ENCODE data around the gene PPA2.
"Not testable (repeated sequence)": the region's sequence is repeated elsewhere in the genome, so short reads cannot be mapped to it uniquely, and the experiment has no call there.

Gene PPA2

GRCh38 chr4:105458001-105458400, 15.9 kb downstream of the PPA2 start:
- no peak for DNase-seq

- DNase-seq: no peak
Observed at GRCh38 chr4:105455998-105456397, 17.9 kb downstream of the PPA2 start.

- DNase-seq: no peak
Observed at GRCh38 chr4:105455182-105455581, 18.7 kb downstream of the PPA2 start.

- no peak for DNase-seq
Observed at GRCh38 chr4:105453550-105454205, 20.2 kb downstream of the PPA2 start.

- DNase-seq: no peak
Observed at GRCh38 chr4:105451346-105451745, 22.5 kb downstream of the PPA2 start.

- DNase-seq: no peak
Observed at GRCh38 chr4:105440890-105441289, 33.0 kb downstream of the PPA2 start.

GRCh38 chr4:105437637-105438036, 36.2 kb downstream of the PPA2 start:
- no peak for DNase-seq

- no peak for DNase-seq
Observed at GRCh38 chr4:105436414-105436813, 37.4 kb downstream of the PPA2 start.

GRCh38 chr4:105434940-105435339, 38.9 kb downstream of the PPA2 start:
- DNase-seq: no peak

GRCh38 chr4:105433421-105433820, 40.4 kb downstream of the PPA2 start:
- no peak for DNase-seq

GRCh38 chr4:105432438-105432837, 41.4 kb downstream of the PPA2 start:
- no peak for DNase-seq

GRCh38 chr4:105430811-105431210, 43.1 kb downstream of the PPA2 start:
- DNase-seq: no peak

- no peak for DNase-seq
Observed at GRCh38 chr4:105426187-105426897, 47.5 kb downstream of the PPA2 start.

- DNase-seq: no peak
Observed at GRCh38 chr4:105422207-105422920, 51.5 kb downstream of the PPA2 start.

GRCh38 chr4:105417624-105418023, 56.2 kb downstream of the PPA2 start:
- no peak for DNase-seq

- no peak for DNase-seq
Observed at GRCh38 chr4:105415281-105415744, 58.5 kb downstream of the PPA2 start.

GRCh38 chr4:105414316-105414715, 59.5 kb downstream of the PPA2 start:
- DNase-seq: no peak

- not testable (repeated sequence) for DNase-seq
Observed at GRCh38 chr4:105409135-105409534, 64.7 kb downstream of the PPA2 start.

- DNase-seq: no peak
Observed at GRCh38 chr4:105400901-105401677, 72.8 kb downstream of the PPA2 start.

GRCh38 chr4:105399532-105400161, 74.2 kb downstream of the PPA2 start:
- no peak for DNase-seq

- DNase-seq: no peak
Observed at GRCh38 chr4:105392858-105393257, 81.0 kb downstream of the PPA2 start.

GRCh38 chr4:105389167-105389566, 84.7 kb downstream of the PPA2 start:
- no peak for DNase-seq

- no peak for DNase-seq
Observed at GRCh38 chr4:105387466-105387865, 86.4 kb downstream of the PPA2 start.

All from NCI-H1694 treated with DMSO at 0.1 percent for 48 hours (cell line).